K562 treated with DMSO at 1 percent for 24 hours (cell line): ENCODE results near the gene ADAMTS16. TPM values are rescaled to one million over a fixed set of nuclear protein-coding genes. Genes with fewer than 3 reads are reported as not detected.

Experiments used
- total RNA-seq: library from RNA; unstranded; fragments of 300-600 nt; gene quantifications from 2 replicates; pipeline ENCODE4 v1.2.3, GENCODE V29; 2022; ENCODE audit warnings: low read depth; ENCODE audit not compliant: insufficient read depth

ADAMTS16 gene
- 0.16 TPM in 1 of 2 replicates, not detected in the other for total RNA-seq

GRCh38 chr5:5139777-5140478 is at the start of gene ADAMTS16:
ADAMTS16 (plus strand) TSS chr5:5140330; CDS start chr5:5140468, 138 bp downstream.

